Liver (tissue), 3 donors: Measurements from ENCODE around the gene CENPA.

ENCODE experiments used
- EGR1 ChIP-seq, 2 donors: IDR thresholded peaks; 2 replicates each; pipeline ENCODE4 v1.6.1; 2016 to 2018; ENCODE audit warnings: antibody characterized with exemption in 2 of 2, low read depth in 2 of 2
- TAF1 ChIP-seq: conservative IDR thresholded peaks from 2 replicates; pipeline ENCODE4 v1.6.1; 2016; ENCODE audit warnings: antibody characterized with exemption, mild to moderate bottlenecking
- YY1 ChIP-seq: IDR thresholded peaks from 2 replicates; pipeline ENCODE4 v1.6.1; 2016; ENCODE audit warnings: antibody characterized with exemption, mild to moderate bottlenecking
- TF ChIP-seq, protein P1 (sequence below): IDR thresholded peaks from 2 replicates; pipeline ENCODE4 v1.6.1; 2016; ENCODE audit warnings: antibody characterized with exemption, mild to moderate bottlenecking
- TF ChIP-seq, protein P2 (sequence below): fragments of 150-350 bp; IDR thresholded peaks from 2 replicates; pipeline ENCODE4 v1.5.1; 2017; ENCODE audit warnings: improper control_type of control experiment, low read depth, low read length; ENCODE audit not compliant: missing input control
- TF ChIP-seq, protein P3 (sequence below): IDR thresholded peaks from 2 replicates; pipeline ENCODE4 v1.6.1; 2016; ENCODE audit warnings: antibody characterized with exemption
- donor health status: healthy.
- donor health status: healthy.

DNA sequence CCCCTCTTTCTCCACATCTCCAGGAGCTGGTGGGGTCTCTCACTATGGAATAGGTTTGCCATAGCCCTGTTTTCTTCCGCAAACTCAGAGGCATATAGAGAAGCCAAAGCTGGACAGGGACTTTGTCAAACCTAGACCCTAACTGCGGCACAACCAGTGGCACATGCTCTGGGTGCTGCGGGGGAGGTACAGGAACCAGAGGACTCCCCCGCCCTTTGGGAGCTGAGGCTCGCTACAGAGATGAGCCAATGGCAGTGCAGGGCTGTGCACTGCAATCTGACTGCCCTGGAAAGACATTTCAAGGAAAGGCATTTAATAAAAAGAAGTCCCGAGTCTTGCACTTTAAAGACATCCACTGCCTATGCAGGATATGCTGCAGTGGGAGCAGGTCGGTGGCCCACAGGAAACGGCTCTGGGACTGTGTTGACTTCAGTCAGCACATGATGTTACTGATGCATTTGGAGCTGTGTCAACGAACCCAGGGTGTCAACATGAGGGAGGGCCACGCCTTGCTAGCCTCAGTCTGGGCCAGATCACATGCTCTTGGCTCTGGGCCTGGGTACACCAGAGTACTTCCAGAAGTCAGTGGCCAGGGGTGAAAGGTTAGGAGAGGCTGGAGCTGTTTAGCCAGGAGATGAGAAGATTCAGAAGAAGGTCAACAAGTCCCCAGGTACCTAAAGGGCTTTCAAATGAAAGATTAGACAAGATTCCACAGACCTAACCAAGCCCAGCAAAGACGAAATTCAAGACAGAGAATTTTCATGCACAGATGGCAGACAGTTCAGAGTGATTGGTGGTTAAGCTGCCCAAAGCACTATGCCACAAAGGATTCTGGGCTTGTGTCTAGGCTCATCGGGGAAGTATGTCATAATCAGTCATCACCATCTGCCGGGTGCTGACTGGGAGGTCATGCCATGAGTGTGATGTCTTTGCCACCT, 13.5 kb upstream of the CENPA start:
- TF ChIP-seq, protein P1, sequence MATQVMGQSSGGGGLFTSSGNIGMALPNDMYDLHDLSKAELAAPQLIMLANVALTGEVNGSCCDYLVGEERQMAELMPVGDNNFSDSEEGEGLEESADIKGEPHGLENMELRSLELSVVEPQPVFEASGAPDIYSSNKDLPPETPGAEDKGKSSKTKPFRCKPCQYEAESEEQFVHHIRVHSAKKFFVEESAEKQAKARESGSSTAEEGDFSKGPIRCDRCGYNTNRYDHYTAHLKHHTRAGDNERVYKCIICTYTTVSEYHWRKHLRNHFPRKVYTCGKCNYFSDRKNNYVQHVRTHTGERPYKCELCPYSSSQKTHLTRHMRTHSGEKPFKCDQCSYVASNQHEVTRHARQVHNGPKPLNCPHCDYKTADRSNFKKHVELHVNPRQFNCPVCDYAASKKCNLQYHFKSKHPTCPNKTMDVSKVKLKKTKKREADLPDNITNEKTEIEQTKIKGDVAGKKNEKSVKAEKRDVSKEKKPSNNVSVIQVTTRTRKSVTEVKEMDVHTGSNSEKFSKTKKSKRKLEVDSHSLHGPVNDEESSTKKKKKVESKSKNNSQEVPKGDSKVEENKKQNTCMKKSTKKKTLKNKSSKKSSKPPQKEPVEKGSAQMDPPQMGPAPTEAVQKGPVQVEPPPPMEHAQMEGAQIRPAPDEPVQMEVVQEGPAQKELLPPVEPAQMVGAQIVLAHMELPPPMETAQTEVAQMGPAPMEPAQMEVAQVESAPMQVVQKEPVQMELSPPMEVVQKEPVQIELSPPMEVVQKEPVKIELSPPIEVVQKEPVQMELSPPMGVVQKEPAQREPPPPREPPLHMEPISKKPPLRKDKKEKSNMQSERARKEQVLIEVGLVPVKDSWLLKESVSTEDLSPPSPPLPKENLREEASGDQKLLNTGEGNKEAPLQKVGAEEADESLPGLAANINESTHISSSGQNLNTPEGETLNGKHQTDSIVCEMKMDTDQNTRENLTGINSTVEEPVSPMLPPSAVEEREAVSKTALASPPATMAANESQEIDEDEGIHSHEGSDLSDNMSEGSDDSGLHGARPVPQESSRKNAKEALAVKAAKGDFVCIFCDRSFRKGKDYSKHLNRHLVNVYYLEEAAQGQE = no peak
- TF ChIP-seq, protein P2, sequence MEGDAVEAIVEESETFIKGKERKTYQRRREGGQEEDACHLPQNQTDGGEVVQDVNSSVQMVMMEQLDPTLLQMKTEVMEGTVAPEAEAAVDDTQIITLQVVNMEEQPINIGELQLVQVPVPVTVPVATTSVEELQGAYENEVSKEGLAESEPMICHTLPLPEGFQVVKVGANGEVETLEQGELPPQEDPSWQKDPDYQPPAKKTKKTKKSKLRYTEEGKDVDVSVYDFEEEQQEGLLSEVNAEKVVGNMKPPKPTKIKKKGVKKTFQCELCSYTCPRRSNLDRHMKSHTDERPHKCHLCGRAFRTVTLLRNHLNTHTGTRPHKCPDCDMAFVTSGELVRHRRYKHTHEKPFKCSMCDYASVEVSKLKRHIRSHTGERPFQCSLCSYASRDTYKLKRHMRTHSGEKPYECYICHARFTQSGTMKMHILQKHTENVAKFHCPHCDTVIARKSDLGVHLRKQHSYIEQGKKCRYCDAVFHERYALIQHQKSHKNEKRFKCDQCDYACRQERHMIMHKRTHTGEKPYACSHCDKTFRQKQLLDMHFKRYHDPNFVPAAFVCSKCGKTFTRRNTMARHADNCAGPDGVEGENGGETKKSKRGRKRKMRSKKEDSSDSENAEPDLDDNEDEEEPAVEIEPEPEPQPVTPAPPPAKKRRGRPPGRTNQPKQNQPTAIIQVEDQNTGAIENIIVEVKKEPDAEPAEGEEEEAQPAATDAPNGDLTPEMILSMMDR = no peak
- peak; percentile 65 for TF ChIP-seq YY1
- TF ChIP-seq, protein P3, sequence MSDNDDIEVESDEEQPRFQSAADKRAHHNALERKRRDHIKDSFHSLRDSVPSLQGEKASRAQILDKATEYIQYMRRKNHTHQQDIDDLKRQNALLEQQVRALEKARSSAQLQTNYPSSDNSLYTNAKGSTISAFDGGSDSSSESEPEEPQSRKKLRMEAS = peak; percentile 97
- TF ChIP-seq TAF1 = peak; percentile 87
- TF ChIP-seq EGR1 (IDR thresholded peaks at IDR 0.05; ENCODE audit: low read depth in 2 of 2) = peak in 1 of 2 donors; percentile 83
